Hepatic stellate cell (primary cell): Measurements from ENCODE around the gene PSG1.
"Not testable (repeated sequence)": the region's sequence is repeated elsewhere in the genome, so short reads cannot be mapped to it uniquely, and the experiment has no call there.

Experiments
- DNase-seq: peaks from one replicate; pipeline ENCODE4 v3.0.0; 2011; ENCODE audit warnings: low spot score

PSG1 gene

GRCh38 chr19:42879613-42880012, at the start of gene PSG1:
Gene PSG1, minus strand, starts transcription at chr19:42879713. Its CDS starts 132 bp downstream, at chr19:42879581.
- DNase-seq, result no peak

GRCh38 chr19:42928896-42929295, 49.4 kb upstream of the PSG1 start:
- DNase-seq, result no peak

DNA sequence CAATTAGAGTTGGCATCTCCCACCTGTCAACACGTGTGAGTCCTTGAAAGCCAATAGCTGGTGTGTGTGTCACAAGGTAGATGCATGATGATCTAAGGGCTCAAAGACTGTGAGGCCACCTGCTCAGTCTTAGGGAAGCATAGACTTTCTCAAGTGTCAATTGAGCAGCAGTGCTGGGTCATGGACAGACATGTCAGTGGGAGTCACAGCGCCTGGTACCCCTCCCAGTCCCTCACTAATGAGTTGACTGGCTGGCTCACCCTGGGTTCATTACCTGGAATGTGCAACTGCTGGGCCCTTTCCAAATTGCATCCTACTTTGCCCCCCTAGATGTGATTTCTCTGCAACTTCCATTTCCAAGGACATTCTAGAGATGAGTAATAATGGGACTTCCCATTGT, 47.3 kb upstream of the PSG1 start:
- DNase-seq, result no peak

- peak; percentile 17 for DNase-seq
Observed at GRCh38 chr19:42923106-42923505, 43.6 kb upstream of the PSG1 start.

DNA sequence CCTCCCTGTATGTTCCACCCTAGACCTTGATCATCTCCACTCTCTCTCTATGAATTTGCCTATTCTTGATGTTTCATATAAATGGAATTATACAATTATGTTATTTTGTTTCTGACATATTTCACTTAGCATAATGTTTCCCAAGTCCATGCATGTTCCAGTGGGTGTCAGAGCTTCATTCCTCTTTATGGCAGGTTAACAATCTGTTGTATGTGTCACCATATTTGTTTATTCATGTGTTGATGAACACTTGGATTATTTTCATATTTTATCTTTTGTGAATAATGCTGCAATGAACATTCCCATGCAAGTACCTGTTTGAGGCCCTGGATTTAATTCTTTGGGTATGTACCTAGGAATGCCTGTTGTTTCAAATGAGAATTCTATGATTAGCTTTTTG, 41.5 kb upstream of the PSG1 start:
- DNase-seq, result not testable (repeated sequence)

DNA sequence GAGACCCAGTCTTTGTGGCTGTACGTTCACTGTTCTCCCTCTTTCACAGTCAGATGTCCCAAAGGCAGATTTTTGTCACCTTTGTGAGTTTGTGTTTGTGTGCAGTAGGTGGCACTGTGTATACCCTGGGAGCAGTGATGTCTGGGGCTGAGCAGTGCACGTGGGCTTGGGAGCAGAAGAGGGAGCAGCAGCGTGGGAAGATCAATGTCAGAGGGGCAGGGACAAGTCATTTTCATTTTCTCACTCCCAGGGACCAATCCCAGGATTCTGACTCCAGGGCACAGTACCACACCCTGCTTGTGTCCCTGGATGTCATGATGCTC, 40.2 kb upstream of the PSG1 start:
- DNase-seq, result no peak

DNA sequence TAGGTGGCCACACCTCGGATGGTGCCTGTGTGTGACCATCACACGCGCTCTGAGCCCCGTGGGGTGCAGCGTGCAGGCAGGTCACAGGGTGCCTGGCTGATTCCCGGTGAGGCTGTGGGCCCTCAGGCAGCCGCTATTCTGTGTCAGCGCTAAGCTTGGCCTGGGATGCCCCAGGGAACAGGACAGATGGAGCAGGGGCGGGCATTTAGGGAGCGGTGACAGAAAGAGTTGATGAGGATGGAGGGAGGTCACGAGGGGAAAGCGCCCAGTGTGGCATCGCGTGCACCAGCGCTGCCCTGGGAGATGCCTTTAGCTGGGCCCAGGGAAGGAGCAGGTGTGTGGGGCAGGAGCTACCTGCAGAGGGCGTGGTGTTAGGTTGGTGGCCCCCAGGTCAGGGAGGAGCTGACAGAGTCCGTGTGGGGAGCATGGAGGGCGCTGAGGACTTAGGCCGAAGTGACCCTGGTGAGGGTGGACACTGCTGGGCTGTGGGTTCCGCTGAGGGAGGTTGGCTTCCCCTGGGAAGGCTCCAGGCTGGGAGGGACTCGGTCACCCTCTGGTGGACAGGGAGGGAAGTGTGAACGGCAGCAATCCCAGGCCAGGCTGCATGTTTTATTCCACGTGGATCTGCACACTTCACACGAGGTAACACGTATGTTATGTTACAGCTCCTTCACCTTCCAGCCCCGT, 39.7 kb upstream of the PSG1 start:
- not testable (repeated sequence) for DNase-seq

GRCh38 chr19:42918377-42919069, 39.0 kb upstream of the PSG1 start:
- not testable (repeated sequence) for DNase-seq

GRCh38 chr19:42917634-42918033, 38.1 kb upstream of the PSG1 start, which contains the start of gene PSG6:
Gene PSG6, minus strand, starts transcription at chr19:42917894. Its CDS starts 102 bp downstream, at chr19:42917792.
- DNase-seq, result not testable (repeated sequence)

GRCh38 chr19:42916931-42917330, 37.4 kb upstream of the PSG1 start:
- not testable (repeated sequence) for DNase-seq

- DNase-seq, result not testable (repeated sequence)
Observed at GRCh38 chr19:42913516-42913915, 34.0 kb upstream of the PSG1 start.

DNA sequence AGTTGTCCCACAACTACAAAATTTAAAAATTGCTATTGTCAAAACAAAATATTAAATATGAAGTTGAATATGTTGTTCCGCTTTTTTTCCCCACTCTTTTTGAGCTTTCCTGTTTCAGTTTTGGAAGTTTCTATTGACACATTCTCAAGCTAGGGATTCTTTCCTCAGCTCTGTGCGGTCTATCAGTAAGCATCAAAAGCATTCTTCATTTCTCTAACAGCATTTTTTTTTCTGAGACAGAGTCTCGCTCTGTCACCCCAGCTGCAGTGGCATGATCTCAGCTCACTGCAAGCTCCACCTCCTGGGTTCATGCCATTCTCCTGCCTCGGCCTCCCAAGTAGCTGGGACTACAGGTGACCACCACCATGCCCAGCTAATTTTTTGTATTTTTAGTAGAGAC, 33.4 kb upstream of the PSG1 start:
- not testable (repeated sequence) for DNase-seq

- not testable (repeated sequence) for DNase-seq
Observed at GRCh38 chr19:42911731-42912130, 32.2 kb upstream of the PSG1 start.

DNA sequence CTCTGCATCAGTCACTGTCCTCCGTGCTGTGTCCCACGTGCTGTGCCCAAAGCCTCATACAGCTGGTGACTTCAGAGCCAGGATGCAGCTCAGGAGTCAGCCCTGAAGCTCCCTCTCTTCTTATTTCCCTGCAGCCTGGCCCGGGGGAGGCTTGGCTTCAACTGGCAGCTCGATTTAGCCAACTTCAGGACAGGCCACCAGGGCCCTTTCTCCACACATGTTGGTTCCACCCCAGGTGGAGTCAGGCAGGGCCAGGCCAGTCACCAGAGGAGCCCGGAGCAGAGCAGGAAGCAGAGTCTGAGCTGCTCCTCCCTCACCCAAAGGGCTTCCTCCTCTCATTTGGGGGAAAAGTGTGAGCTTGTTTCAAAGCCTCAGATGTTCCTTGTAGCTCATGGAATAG, 26.6 kb upstream of the PSG1 start:
- not testable (repeated sequence) for DNase-seq

DNA sequence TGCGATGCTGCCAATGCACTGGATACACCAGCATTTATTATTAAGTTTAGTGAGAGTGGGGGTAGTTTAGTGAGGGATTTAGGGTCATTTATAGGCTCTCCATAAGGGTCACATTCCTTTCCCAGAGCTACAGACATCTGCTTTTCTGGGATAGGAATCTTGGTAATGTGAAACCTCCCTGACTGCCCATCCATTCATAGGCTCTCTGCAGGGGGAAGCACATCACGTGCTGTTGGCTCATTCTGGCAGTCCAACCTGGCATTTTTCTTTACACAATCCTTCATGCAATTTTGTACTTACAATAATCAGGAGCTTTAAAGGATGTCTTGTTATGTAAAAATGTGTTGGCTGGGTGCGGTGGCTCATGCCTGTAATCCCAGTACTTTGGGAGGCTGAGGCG, 21.0 kb upstream of the PSG1 start:
- DNase-seq, result not testable (repeated sequence)

GRCh38 chr19:42899674-42900073, 20.2 kb upstream of the PSG1 start:
- DNase-seq, result not testable (repeated sequence)

DNA sequence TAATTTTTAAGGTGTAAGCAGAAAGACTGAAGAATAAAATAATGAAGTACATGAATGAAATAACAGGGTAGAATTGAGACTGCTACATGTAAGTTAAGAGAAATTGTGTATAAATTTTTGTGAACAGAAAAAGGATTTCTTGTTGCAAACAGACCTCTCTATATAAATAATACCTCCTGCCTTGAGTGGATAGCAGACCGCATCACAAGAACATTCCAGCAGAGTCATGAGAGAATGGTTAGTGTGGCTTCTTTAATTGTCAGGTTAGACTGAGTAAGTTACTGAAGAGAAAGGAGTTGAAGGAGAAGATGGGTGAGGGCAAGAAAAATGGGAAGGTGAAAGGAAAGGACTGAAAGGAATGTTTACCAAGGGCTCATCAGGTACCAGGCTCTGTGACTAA, 19.6 kb upstream of the PSG1 start:
- not testable (repeated sequence) for DNase-seq

DNA sequence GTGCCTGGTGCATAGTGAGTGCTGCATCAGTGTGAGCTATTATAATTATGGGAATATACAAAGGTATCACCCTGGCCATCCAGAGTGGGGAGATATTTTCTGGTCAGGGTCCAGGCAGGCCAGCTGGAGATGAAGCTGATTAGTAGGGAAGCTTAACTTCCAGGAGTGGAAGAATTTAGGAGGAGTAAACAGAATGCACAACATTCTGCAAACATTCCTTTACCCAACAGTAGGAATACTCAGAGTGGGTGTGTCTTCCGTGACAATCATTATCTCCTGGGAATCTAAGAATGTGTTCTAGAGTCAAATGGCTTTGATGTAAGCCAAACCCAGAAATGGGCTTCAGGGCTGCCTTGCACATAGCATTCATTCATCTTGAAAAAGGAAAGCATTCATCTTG, 19.1 kb upstream of the PSG1 start:
- DNase-seq, result not testable (repeated sequence)

- not testable (repeated sequence) for DNase-seq
Observed at GRCh38 chr19:42897729-42898128, 18.2 kb upstream of the PSG1 start.

GRCh38 chr19:42890446-42890845, 10.9 kb upstream of the PSG1 start:
- DNase-seq, result not testable (repeated sequence)

DNA sequence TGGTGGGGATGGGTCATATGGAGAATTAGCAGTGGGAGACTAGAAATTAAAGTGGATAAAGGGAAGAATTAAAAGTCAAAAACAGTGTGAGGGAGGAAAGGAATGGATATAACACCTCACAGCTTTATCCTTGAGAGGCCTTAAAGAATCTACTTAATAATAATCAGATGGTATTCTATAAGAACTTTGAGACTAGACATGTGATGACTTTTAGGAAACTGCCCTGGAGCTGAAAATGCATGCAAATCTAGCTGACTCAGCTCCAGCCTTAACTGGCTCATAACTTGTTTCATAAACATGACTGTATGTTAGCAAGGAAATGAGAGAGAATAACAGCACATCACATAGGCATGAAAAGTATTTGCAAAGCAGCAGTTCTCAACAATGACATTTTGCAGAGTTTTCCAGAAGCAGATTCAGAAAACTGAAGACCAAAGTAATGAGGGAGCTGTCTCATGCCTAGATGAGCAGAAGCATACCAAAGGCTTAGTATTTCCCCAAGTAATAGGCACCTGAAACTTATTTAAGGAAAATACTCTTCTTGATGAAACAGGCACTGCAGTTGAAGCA, 8.4 kb upstream of the PSG1 start:
- not testable (repeated sequence) for DNase-seq

DNA sequence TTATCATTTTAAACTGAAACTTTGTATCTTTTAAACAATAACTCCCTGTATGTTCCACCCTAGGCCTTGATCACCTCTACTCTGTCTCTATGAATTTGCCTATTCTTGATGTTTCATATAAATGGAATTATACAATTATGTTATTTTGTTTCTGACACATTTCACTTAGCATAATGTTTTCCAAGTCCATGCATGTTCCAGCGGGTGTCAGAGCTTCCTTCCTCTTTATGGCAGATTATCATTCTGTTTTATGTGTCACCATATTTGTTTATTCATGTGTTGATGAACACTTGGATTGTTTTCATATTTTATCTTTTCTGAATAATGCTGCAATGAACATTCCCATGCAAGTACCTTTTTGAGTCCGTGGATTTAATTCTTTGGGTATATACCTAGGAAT, 3.2 kb upstream of the PSG1 start:
- not testable (repeated sequence) for DNase-seq

- DNase-seq, result not testable (repeated sequence)
Observed at GRCh38 chr19:42882010-42882409, 2.5 kb upstream of the PSG1 start.
